Activated CD4-positive, alpha-beta memory T cell treated with anti-CD3 and anti-CD28 coated beads for 36 hours (primary cell): ENCODE data around the gene GALNT14. TPM values are rescaled to one million over a fixed set of nuclear protein-coding genes. Genes with fewer than 3 reads are reported as not detected.

Experiments
- CTCF ChIA-PET: fragments of 350-600 bp; sonication (Branson Sonifier 250); formaldehyde crosslinking; loops from one replicate; lab custom pipeline; 2021; ENCODE audit warnings: antibody characterized with exemption, inconsistent platforms; lab: Charles Lee
- POLR2A ChIA-PET: fragments of 350-600 bp; sonication (Branson Sonifier 250); formaldehyde crosslinking; loops from one replicate; lab custom pipeline; 2021; ENCODE audit warnings: antibody characterized with exemption; lab: Charles Lee
- DNase-seq: peaks from one replicate; pipeline ENCODE4 v3.0.0-alpha.2; 2020
- H3K27ac Mint-ChIP-seq: one replicate; pipeline ENCODE4 v1.8.0; 2021; ENCODE audit warnings: mixed read lengths
- H3K27me3 Mint-ChIP-seq: one replicate; pipeline ENCODE4 v1.8.0; 2021; ENCODE audit warnings: mixed read lengths
- H3K36me3 Mint-ChIP-seq: one replicate; pipeline ENCODE4 v1.8.0; 2021; ENCODE audit warnings: mixed read lengths
- H3K4me1 Mint-ChIP-seq: one replicate; pipeline ENCODE4 v1.8.0; 2021; ENCODE audit warnings: low read depth, mixed read lengths
- H3K4me3 Mint-ChIP-seq: one replicate; pipeline ENCODE4 v1.8.0; 2021; ENCODE audit warnings: mild to moderate bottlenecking, mixed read lengths
- H3K9me3 Mint-ChIP-seq: one replicate; pipeline ENCODE4 v1.8.0; 2021; ENCODE audit warnings: mixed read lengths
- intact Hi-C: fragments of 100-400 bp; cut with micrococcal nuclease; formaldehyde crosslinking; loops from one replicate; pipeline ENCODE4 v1.15.1; 2023
- total RNA-seq, 2 experiments: library from RNA; stranded (reverse); gene quantifications; one replicate each; pipeline ENCODE4 v1.2.3, GENCODE V29; 2021

Gene GALNT14
- total RNA-seq, 2 experiments from 2014 or later, result 0.43 to 0.44 TPM

DNA sequence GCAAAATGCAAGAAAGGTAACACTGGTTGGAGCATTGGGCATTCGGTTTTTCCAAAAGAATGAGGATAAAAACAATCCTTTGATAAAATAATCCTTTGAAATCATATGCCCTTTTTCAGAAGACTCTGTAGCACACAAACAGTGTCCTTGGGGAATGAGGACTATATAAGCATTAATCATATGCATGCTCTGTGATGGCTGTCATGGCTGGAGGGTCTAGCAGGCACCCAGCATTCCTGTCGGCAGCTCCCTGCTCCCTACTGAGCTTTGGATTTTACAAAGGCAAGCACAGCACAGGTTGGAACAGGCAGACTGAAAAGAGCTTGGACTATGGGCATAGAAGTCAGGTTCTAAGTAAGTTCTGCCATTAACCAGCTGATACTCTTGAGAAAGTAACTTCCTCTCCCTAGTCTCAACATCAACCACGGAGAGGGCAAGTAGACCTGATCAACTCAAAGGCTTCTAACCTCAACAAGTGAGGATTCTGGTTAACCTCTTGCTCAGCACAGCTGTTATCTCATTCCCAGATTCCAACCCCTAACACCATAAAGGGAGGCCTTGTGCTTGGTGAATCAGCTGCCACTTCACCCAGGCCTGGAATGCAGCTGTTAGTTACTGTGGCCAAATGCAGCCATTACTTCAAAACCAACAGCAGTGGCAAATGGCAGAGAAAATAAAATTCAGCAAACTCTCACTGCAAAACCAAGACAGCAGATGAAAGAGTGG lies 29.5 kb downstream of the GALNT14 start:
- ChIA-PET CTCF (no interaction called here), POLR2A (no interaction called here)
- intact Hi-C loops, result no loop called here
- DNase-seq, result no peak
- Mint-ChIP-seq H3K36me3 (no peaks in the 10 kb centered on the region), H3K9me3 (no peaks in the 10 kb centered on the region), H3K4me3 (no peak overlapping the region), H3K27me3 (peaks cover 16% of the 10 kb centered on the region), H3K27ac (no peak overlapping the region), H3K4me1 (no peaks in the 10 kb centered on the region)

DNA sequence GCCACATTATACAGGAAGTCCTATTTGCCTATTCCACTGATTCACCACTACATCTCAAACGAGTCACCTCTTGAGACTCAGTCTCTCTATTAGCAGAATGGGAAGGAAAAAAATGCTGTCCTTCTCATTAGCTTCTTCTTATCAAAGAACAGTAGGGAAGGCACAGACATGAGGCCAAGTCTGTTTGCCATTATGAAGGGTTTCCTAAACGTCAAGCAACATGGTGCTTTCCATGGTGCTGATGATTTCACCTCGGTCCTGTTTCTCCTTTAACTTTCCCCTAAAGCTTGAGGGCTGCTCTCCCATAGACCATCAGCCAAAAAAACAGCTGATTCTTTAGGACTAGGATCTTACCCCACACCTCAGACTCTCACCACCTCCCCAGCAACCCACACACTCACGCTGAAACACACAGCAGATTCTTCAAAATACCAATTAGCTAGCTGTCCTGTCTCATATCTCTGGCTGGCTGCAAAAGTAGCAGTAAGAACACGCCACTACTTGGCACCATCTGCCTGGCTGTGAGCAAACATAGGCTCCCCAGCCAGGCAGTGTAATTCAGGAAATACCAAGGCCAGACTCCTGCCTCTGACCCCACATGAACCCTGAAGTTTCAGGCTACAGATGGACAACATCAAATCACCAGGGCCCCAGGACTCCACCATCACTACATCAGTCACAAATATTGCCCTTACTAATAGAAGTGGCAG lies 30.5 kb downstream of the GALNT14 start:
- H3K4me3 Mint-ChIP-seq, result no peak overlapping the region
- POLR2A ChIA-PET, result no interaction called here

DNA sequence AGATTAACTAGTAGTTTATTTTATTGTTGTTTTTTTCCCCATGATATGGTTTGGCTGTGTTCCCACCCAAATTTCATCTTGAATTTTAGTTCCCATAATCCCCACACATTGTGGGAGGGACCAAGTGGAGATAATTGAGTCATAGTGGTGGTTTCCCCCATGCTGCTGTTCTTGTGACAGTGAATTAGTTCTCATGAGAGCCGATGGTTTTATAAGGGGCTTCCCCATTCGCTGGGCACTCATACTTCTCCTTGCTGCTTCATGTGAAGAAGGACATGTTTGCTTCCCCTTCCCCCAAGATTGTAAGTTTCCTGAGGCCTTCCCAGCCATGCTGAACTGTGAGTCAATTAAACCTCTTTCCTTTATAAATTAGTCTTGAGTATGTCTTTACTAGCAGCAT lies 36.5 kb downstream of the GALNT14 start:
- H3K4me3 Mint-ChIP-seq, result no peak overlapping the region
- intact Hi-C loops, result no loop called here
- H3K9me3 Mint-ChIP-seq, result no peaks in the 10 kb centered on the region
- H3K27me3 Mint-ChIP-seq, result peaks cover 6% of the 10 kb centered on the region
- no peak overlapping the region for H3K27ac Mint-ChIP-seq
- no peaks in the 10 kb centered on the region for H3K4me1 Mint-ChIP-seq
- no peak for DNase-seq
- no peaks in the 10 kb centered on the region for H3K36me3 Mint-ChIP-seq
- ChIA-PET CTCF (no interaction called here), POLR2A (no interaction called here)

More for the DNA sequence above, 30.5 kb downstream of the GALNT14 start:
- Mint-ChIP-seq H3K4me1 (no peaks in the 10 kb centered on the region), H3K27ac (no peak overlapping the region), H3K36me3 (no peaks in the 10 kb centered on the region), H3K9me3 (no peaks in the 10 kb centered on the region), H3K27me3 (peaks cover 13% of the 10 kb centered on the region)
- DNase-seq, result no peak
- intact Hi-C loops, result no loop called here
- CTCF ChIA-PET, result no interaction called here

DNA sequence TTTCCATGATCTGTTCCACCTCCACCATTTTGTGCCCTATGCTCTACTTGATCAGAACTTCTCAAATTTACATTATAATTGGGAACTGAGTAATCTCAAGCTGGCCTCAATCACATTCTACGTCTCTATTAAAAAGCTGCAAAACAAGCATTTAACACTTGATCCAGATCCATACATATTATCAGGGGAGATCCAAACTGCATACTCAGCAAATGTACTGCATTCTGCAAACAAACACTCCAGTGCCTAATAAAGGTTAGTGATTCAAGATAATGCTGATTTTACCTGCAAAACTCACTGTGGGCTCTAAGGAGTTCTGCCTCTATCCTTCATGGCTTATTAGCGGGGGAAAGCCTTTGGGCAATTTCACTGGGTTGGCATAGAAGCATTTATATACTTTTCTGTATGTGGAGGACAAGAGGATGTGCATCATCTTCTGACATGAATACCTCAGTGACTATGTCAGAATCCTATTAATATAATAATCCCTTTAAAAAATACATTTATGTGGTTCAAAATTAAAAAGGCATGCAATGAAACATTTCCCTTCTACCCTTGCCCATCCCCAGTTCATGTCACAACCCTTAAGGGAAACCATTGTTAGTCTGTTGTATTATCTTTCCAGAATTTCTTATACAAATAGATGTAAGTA lies 40.2 kb downstream of the GALNT14 start:
- ChIA-PET CTCF (no interaction called here), POLR2A (no interaction called here)
- Mint-ChIP-seq H3K36me3 (no peaks in the 10 kb centered on the region), H3K4me1 (no peaks in the 10 kb centered on the region), H3K27me3 (peaks cover 5% of the 10 kb centered on the region), H3K4me3 (no peak overlapping the region), H3K27ac (no peak overlapping the region), H3K9me3 (no peaks in the 10 kb centered on the region)
- intact Hi-C loops, result no loop called here
- DNase-seq, result no peak

DNA sequence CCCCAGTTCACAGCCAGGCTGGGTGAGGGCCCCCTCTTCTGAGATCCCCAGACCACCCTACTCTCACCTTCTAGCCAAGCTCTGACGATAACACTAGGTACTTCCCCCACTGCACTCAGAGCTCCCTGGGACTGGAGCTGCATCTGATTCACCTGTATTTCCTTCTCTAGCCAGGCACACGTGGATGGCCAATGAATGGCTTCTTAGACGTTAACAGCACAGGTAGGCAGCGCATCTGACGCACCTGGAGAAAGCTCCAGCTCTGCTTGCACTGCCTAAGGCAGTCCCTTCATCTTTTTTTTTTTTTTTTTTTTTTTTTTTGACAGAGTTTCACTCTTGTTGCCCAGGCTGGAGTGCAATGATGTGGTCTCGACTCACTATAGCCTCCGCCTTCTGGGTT lies 48.1 kb downstream of the GALNT14 start:
- CTCF ChIA-PET, result interaction anchor here (1.2 to 1.5 kb wide), 3 partner anchors 23 to 243 kb away, joined by 4 read pairs; no protein-coding TSS in a partner anchor
- H3K27me3 Mint-ChIP-seq, result peaks cover 4% of the 10 kb centered on the region
- no peaks in the 10 kb centered on the region for H3K9me3 Mint-ChIP-seq
- no peaks in the 10 kb centered on the region for H3K36me3 Mint-ChIP-seq
- no peak overlapping the region for H3K27ac Mint-ChIP-seq
- H3K4me1 Mint-ChIP-seq, result no peaks in the 10 kb centered on the region
- intact Hi-C loops, result no loop called here
- DNase-seq, result no peak
- POLR2A ChIA-PET, result no interaction called here
- H3K4me3 Mint-ChIP-seq, result no peak overlapping the region

DNA sequence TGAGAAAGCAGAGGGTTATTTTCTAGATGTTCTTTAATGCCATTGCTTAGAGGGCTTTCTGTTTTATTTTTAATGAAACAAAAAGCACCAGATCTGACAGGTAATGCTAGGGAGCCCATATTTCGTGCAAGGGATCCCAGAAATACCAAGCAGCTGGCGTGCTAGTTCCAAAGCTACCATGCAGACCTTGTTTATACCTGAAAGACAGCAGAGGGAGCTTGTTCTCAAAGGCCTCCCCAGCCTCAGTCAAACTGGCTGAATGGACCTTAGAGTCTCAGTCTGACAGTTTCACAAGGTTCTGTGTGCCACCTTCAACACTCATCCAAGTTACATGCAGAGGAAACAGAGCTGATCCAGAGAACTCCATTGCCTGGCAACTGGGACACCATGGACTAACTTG lies 48.6 kb downstream of the GALNT14 start:
- Mint-ChIP-seq H3K36me3 (no peaks in the 10 kb centered on the region), H3K27me3 (peaks cover 4% of the 10 kb centered on the region), H3K4me1 (no peaks in the 10 kb centered on the region), H3K4me3 (no peak overlapping the region), H3K27ac (no peak overlapping the region), H3K9me3 (no peaks in the 10 kb centered on the region)
- no peak for DNase-seq
- POLR2A ChIA-PET, result no interaction called here
- CTCF ChIA-PET, result interaction anchor here (1.2 to 2.0 kb wide), 4 partner anchors 22 to 244 kb away, joined by 4 to 8 read pairs (median 4); no protein-coding TSS in a partner anchor
- intact Hi-C loops, result no loop called here

DNA sequence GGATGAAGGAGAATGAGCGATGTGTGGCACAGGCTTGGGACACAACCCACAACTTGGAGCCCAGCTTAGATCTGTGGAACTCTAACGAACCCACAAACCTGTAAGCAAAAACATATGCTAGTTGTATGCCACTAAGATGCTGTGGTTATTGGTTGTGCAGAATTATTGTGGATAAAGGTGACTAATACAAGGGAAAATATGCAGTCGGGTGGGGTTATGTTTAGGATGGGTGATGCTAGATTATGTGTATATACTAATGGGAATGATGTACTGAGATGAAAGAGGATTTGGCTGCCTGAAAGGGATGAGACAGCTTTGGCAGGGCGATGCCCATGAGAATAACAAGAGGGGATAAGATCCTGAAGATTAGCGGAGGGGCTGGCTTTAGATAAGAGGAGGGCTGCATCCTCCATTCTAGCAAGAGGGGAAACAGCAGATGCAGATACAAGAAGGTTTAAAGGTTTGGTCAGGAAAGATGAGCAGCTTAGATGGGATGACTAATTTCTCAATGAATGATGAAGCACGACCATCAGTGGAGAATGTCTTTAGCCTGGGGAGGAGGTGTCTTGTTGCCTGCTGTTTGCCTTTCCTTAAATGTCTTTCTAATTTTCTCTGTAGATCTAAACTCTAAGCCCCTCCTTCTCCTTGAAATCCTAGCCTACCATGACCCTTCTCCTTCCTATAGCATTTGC lies 49.6 kb downstream of the GALNT14 start:
- POLR2A ChIA-PET, result no interaction called here
- DNase-seq, result no peak
- Mint-ChIP-seq H3K4me3 (no peak overlapping the region), H3K27ac (no peak overlapping the region), H3K36me3 (no peaks in the 10 kb centered on the region), H3K4me1 (no peaks in the 10 kb centered on the region), H3K9me3 (no peaks in the 10 kb centered on the region), H3K27me3 (no peaks in the 10 kb centered on the region)
- CTCF ChIA-PET, result interaction anchor here (1.4 to 2.0 kb wide), 3 partner anchors 21 to 245 kb away, joined by 4 to 8 read pairs (median 4); no protein-coding TSS in a partner anchor
- intact Hi-C loops, result no loop called here

DNA sequence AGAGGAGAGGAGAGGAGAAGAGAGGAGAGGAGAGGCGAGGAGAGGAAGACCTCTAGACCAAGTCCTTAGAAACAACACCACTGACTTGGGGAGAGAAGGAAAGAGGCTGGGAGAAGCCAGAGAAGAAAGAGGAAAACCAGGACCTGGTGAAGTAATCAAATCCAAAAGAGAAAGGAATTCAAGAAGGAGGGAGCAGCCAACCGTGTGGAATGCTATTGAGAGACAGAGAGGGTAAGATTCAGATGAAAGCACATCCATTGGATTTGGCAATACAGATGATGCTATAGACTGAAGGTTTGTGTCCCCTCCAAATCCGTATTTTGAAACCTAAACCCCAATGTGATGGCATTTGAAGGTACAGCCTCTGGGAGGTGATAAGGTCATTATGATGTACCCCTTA lies 50.7 kb downstream of the GALNT14 start:
- ChIA-PET POLR2A (no interaction called here), CTCF (no interaction called here)
- Mint-ChIP-seq H3K36me3 (no peaks in the 10 kb centered on the region), H3K4me3 (no peak overlapping the region), H3K27me3 (peaks cover 2% of the 10 kb centered on the region), H3K4me1 (no peaks in the 10 kb centered on the region), H3K27ac (no peak overlapping the region), H3K9me3 (no peaks in the 10 kb centered on the region)
- intact Hi-C loops, result no loop called here
- no peak for DNase-seq

DNA sequence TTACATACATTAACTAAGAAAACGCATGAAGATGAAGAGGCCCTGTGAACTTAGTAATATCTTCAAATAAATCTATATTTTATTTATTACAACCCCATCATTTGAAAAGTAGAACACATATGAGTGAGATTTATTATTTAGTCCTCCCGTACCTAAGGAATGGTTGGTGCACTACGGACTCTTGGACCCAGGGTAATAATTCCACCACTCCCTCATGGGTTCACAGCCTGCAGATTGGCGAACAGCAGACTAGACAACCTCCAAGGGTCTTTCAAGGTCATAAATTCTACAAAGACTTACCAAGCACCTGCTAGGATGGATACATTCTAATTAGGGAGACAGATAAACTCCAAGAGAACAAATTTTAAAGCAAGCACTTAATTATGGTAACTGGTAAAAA lies 51.6 kb downstream of the GALNT14 start:
- CTCF ChIA-PET, result no interaction called here
- no peaks in the 10 kb centered on the region for H3K36me3 Mint-ChIP-seq
- H3K4me1 Mint-ChIP-seq, result no peaks in the 10 kb centered on the region
- no peak overlapping the region for H3K4me3 Mint-ChIP-seq
- DNase-seq, result no peak
- no peak overlapping the region for H3K27ac Mint-ChIP-seq
- intact Hi-C loops, result no loop called here
- no peaks in the 10 kb centered on the region for H3K9me3 Mint-ChIP-seq
- POLR2A ChIA-PET, result no interaction called here
- peaks cover 2% of the 10 kb centered on the region for H3K27me3 Mint-ChIP-seq

DNA sequence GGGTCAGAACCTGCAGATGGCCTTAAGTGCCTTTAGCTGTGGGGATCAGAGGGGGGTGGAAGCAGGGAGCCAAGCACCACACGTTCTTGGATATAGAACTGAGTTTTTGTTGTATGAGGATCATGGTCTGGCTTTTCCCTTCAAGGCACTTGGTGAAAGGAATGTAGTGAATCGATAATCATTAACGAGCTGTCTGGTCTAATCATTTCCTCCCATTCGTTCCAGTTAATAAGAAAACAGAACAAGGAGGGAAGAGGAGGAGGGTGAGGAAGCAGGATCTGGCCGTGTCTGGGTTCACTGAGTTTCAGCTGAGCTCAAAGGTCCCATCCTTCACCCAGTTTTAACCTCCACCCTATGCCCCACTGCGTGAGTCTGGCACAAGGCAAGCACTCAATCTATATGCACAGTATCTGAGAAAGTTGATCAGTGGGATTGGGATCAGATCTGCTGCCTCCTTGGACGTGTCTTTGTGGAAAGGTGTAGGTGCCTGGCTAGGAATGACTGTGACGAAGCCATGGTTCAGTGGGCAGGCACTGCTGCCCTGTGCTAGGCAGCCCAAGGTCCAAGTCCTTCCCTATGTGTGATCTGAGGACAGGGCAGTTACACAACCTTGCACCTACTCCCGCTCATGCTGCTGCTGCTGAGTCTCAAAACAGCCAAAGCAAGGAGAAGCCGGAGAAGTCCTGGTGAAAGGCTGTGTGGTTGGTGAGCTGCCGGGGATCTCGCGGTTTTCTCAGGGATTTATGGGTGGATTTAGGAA lies 54.8 kb downstream of the GALNT14 start:
- Mint-ChIP-seq H3K27ac (no peak overlapping the region), H3K4me3 (no peak overlapping the region), H3K27me3 (peaks cover 2% of the 10 kb centered on the region), H3K36me3 (no peaks in the 10 kb centered on the region), H3K9me3 (no peaks in the 10 kb centered on the region), H3K4me1 (no peaks in the 10 kb centered on the region)
- DNase-seq, result no peak
- ChIA-PET POLR2A (no interaction called here), CTCF (no interaction called here)
- intact Hi-C loops, result no loop called here

DNA sequence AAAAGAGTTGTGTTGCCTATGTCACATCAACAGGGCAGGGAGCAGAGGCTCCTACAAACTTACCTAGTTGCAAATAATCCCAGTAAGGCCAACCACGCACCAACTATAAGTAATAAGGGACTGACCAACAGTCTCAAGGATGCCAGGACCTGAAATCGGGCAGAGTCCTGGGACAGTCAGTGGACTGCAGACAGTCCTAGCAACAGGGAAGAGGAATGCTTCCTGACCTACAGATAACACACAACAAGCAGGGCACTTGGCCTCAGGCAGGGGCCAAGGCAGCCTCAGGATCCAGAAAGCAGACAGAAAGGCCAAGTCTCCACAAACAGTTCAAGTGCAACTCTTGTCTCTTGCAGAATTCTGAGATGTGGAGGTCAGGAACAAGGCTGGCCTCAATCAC lies 56.2 kb downstream of the GALNT14 start:
- no peak overlapping the region for H3K4me3 Mint-ChIP-seq
- H3K27me3 Mint-ChIP-seq, result peaks cover 2% of the 10 kb centered on the region
- H3K9me3 Mint-ChIP-seq, result no peaks in the 10 kb centered on the region
- ChIA-PET POLR2A (no interaction called here), CTCF (no interaction called here)
- H3K36me3 Mint-ChIP-seq, result no peaks in the 10 kb centered on the region
- H3K4me1 Mint-ChIP-seq, result no peaks in the 10 kb centered on the region
- intact Hi-C loops, result no loop called here
- DNase-seq, result no peak
- no peak overlapping the region for H3K27ac Mint-ChIP-seq
